ENCODE results near the gene SLC39A9.

SLC39A9 gene

GRCh38 chr14:69424149-69424923, 25.8 kb downstream of the SLC39A9 start:
- no peak for DNase-seq (ENCODE audit: low read depth, low spot score)

GRCh38 chr14:69427596-69427995, 29.1 kb downstream of the SLC39A9 start:
- DNase-seq (ENCODE audit: low read depth, low spot score) = no peak

- no peak for DNase-seq (ENCODE audit: low read depth, low spot score)
Measured at GRCh38 chr14:69428289-69428998, 30.0 kb downstream of the SLC39A9 start.

GRCh38 chr14:69429643-69430042, 31.2 kb downstream of the SLC39A9 start:
- DNase-seq (ENCODE audit: low read depth, low spot score) = no peak

GRCh38 chr14:69430306-69430939, 31.9 kb downstream of the SLC39A9 start:
- DNase-seq (ENCODE audit: low read depth, low spot score) = no peak

- no peak for DNase-seq (ENCODE audit: low read depth, low spot score)
Measured at GRCh38 chr14:69432364-69432763, 33.9 kb downstream of the SLC39A9 start.

GRCh38 chr14:69439521-69440270, 41.2 kb downstream of the SLC39A9 start:
- DNase-seq (ENCODE audit: low read depth, low spot score) = peak; percentile 13

- no peak for DNase-seq (ENCODE audit: low read depth, low spot score)
Measured at GRCh38 chr14:69441948-69442347, 43.5 kb downstream of the SLC39A9 start.

GRCh38 chr14:69443296-69443805, 44.9 kb downstream of the SLC39A9 start:
- no peak for DNase-seq (ENCODE audit: low read depth, low spot score)

- DNase-seq (ENCODE audit: low read depth, low spot score) = no peak
Measured at GRCh38 chr14:69449216-69449615, 50.7 kb downstream of the SLC39A9 start.

- no peak for DNase-seq (ENCODE audit: low read depth, low spot score)
Measured at GRCh38 chr14:69451941-69452340, 53.4 kb downstream of the SLC39A9 start.

GRCh38 chr14:69458350-69458749, 59.9 kb downstream of the SLC39A9 start:
- DNase-seq (ENCODE audit: low read depth, low spot score) = no peak

- no peak for DNase-seq (ENCODE audit: low read depth, low spot score)
Measured at GRCh38 chr14:69459122-69459521, 60.6 kb downstream of the SLC39A9 start.

- no peak for DNase-seq (ENCODE audit: low read depth, low spot score)
Measured at GRCh38 chr14:69460093-69460701, 61.7 kb downstream of the SLC39A9 start.

GRCh38 chr14:69464379-69464778, 65.9 kb downstream of the SLC39A9 start:
- no peak for DNase-seq (ENCODE audit: low read depth, low spot score)

GRCh38 chr14:69464829-69465228, 66.3 kb downstream of the SLC39A9 start:
- peak; percentile 50 for DNase-seq (ENCODE audit: low read depth, low spot score)

- no peak for DNase-seq (ENCODE audit: low read depth, low spot score)
Measured at GRCh38 chr14:69468949-69469348, 70.5 kb downstream of the SLC39A9 start.

GRCh38 chr14:69471436-69471835, 72.9 kb downstream of the SLC39A9 start:
- DNase-seq (ENCODE audit: low read depth, low spot score) = no peak

- no peak for DNase-seq (ENCODE audit: low read depth, low spot score)
Measured at GRCh38 chr14:69471916-69472315, 73.4 kb downstream of the SLC39A9 start.

- DNase-seq (ENCODE audit: low read depth, low spot score) = no peak
Measured at GRCh38 chr14:69473260-69473659, 74.8 kb downstream of the SLC39A9 start.

GRCh38 chr14:69473946-69474345, 75.5 kb downstream of the SLC39A9 start:
- no peak for DNase-seq (ENCODE audit: low read depth, low spot score)

Measured in ELF-1 (cell line).